PFSK-1 (cell line): Measurements from ENCODE around the gene ULK3.

Source experiments
- FOXP2 ChIP-seq: optimal IDR thresholded peaks from 2 replicates; pipeline ENCODE3; 2011; ENCODE audit warnings: borderline replicate concordance, control low read depth, inconsistent platforms; ENCODE audit not compliant: insufficient read depth; ENCODE audit errors: extremely low read length, extremely low read depth
- POLR2AphosphoS5 ChIP-seq: IDR thresholded peaks from 2 replicates; pipeline ENCODE4 v1.6.1; 2012; ENCODE audit warnings: low read depth, mild to moderate bottlenecking, control low read depth, low read length, moderate library complexity
- SIN3A ChIP-seq: IDR thresholded peaks from 2 replicates; pipeline ENCODE4 v1.6.1; 2012; ENCODE audit warnings: mild to moderate bottlenecking, low read length, moderate library complexity, borderline replicate concordance; ENCODE audit not compliant: insufficient read depth
- TAF1 ChIP-seq: IDR thresholded peaks from 2 replicates; pipeline ENCODE4 v1.6.1; 2012; ENCODE audit warnings: low read length, control low read depth, borderline replicate concordance; ENCODE audit not compliant: insufficient read depth

- TF ChIP-seq POLR2AphosphoS5 (no peak), SIN3A (no peak), FOXP2 (no peak), TAF1 (no peak)
These were observed 11.6 kb upstream of the ULK3 start for GRCh38 chr15:74854453-74855022.
